HepG2 (cell line): ENCODE results near the gene HLA-DOA. TPM values are rescaled to one million over a fixed set of nuclear protein-coding genes. Genes with fewer than 3 reads are reported as not detected.

Experiments used
- AFF4 ChIP-seq: sonication (generic); formaldehyde crosslinking; IDR thresholded peaks from 2 replicates; pipeline ENCODE4 v1.4.0; 2020; ENCODE audit warnings: missing genetic modification reagents
- ARHGAP35 ChIP-seq: sonication (generic); formaldehyde crosslinking; IDR thresholded peaks from 2 replicates; pipeline ENCODE4 v1.9.0; 2022; ENCODE audit warnings: mild to moderate bottlenecking, inconsistent platforms, moderate library complexity, missing genetic modification reagents, borderline replicate concordance
- BHLHE40 ChIP-seq: IDR thresholded peaks from 2 replicates; pipeline ENCODE4 v1.6.1; 2011; ENCODE audit warnings: low read length, improper control_type of control experiment
- CCAR2 ChIP-seq: fragments of 200-400 bp; formaldehyde crosslinking; optimal IDR thresholded peaks from 2 replicates; pipeline ENCODE3; 2018; ENCODE audit warnings: low read depth, mild to moderate bottlenecking, low read length, moderate library complexity
- GLI4 ChIP-seq: sonication (generic); formaldehyde crosslinking; IDR thresholded peaks from 2 replicates; pipeline ENCODE4 v1.5.1; 2020; ENCODE audit warnings: missing genetic modification reagents, mild to moderate bottlenecking, moderate library complexity, borderline replicate concordance
- HDAC1 ChIP-seq: sonication (generic); formaldehyde crosslinking; IDR thresholded peaks from 2 replicates; pipeline ENCODE4 v1.5.1; 2020; ENCODE audit warnings: mild to moderate bottlenecking, missing genetic modification reagents
- HNRNPK ChIP-seq: fragments of 200-400 bp; formaldehyde crosslinking; IDR thresholded peaks from 2 replicates; pipeline ENCODE4 v1.6.1; 2018; ENCODE audit warnings: low read length, low read depth, moderate library complexity, mild to moderate bottlenecking; ENCODE audit not compliant: poor library complexity, severe bottlenecking
- KDM5B ChIP-seq: sonication (generic); formaldehyde crosslinking; IDR thresholded peaks from 2 replicates; pipeline ENCODE4 v1.4.0; 2020; ENCODE audit warnings: missing genetic modification reagents, mild to moderate bottlenecking, borderline replicate concordance
- MATR3 ChIP-seq: sonication (generic); formaldehyde crosslinking; IDR thresholded peaks from 2 replicates; pipeline ENCODE4 v1.4.0; 2020; ENCODE audit warnings: missing genetic modification reagents
- RAD51 ChIP-seq: fragments of 450-650 bp; IDR thresholded peaks from 2 replicates; pipeline ENCODE4 v1.6.1; 2016; ENCODE audit warnings: borderline replicate concordance
- SNAPC2 ChIP-seq: sonication (generic); formaldehyde crosslinking; IDR thresholded peaks from 2 replicates; pipeline ENCODE4 v1.8.1; 2022; ENCODE audit warnings: mild to moderate bottlenecking, missing genetic modification reagents
- SP2 ChIP-seq: sonication (generic); formaldehyde crosslinking; IDR thresholded peaks from 2 replicates; pipeline ENCODE4 v1.5.1; 2020; ENCODE audit warnings: mild to moderate bottlenecking, missing genetic modification reagents
- SRF ChIP-seq: IDR thresholded peaks from 2 replicates; pipeline ENCODE4 v1.6.1; 2011; ENCODE audit warnings: mild to moderate bottlenecking, low read depth, low read length, moderate library complexity
- SRSF4 ChIP-seq: fragments of 200-400 bp; formaldehyde crosslinking; IDR thresholded peaks from one replicate; pipeline ENCODE4 v1.6.1; 2018; ENCODE audit warnings: mild to moderate bottlenecking, low read depth, low read length, moderate library complexity; ENCODE audit not compliant: poor library complexity, severe bottlenecking
- SRY ChIP-seq: sonication (generic); formaldehyde crosslinking; IDR thresholded peaks from 2 replicates; pipeline ENCODE4 v1.8.0; 2022; ENCODE audit warnings: mild to moderate bottlenecking, missing genetic modification reagents
- TAF1 ChIP-seq: sonication (generic); formaldehyde crosslinking; IDR thresholded peaks from 2 replicates; pipeline ENCODE4 v1.4.0; 2020; ENCODE audit warnings: missing genetic modification reagents
- ZC3H13 ChIP-seq: sonication (generic); formaldehyde crosslinking; IDR thresholded peaks from 2 replicates; pipeline ENCODE4 v1.8.1; 2023; ENCODE audit warnings: mild to moderate bottlenecking, missing genetic modification reagents, moderate library complexity
- ZFP41 ChIP-seq: sonication (generic); formaldehyde crosslinking; IDR thresholded peaks from 2 replicates; pipeline ENCODE4 v1.4.0; 2020; ENCODE audit warnings: mild to moderate bottlenecking, missing genetic modification reagents, borderline replicate concordance
- ZNF354B ChIP-seq: sonication (generic); formaldehyde crosslinking; IDR thresholded peaks from 2 replicates; pipeline ENCODE4 v1.8.0; 2022; ENCODE audit warnings: mild to moderate bottlenecking, missing genetic modification reagents
- ZNF383 ChIP-seq: sonication (generic); formaldehyde crosslinking; IDR thresholded peaks from 2 replicates; pipeline ENCODE4 v1.4.0; 2020; ENCODE audit warnings: missing genetic modification reagents, mild to moderate bottlenecking, borderline replicate concordance
- ZNF430 ChIP-seq: sonication (generic); formaldehyde crosslinking; IDR thresholded peaks from 2 replicates; pipeline ENCODE4 v1.9.0; 2021; ENCODE audit warnings: mild to moderate bottlenecking, missing genetic modification reagents
- ZNF446 ChIP-seq: sonication (generic); formaldehyde crosslinking; IDR thresholded peaks from 2 replicates; pipeline ENCODE4 v1.5.0; 2020; ENCODE audit warnings: mild to moderate bottlenecking, missing genetic modification reagents
- ZNF451 ChIP-seq: sonication (generic); formaldehyde crosslinking; IDR thresholded peaks from 2 replicates; pipeline ENCODE4 v1.5.0; 2020; ENCODE audit warnings: mild to moderate bottlenecking, missing genetic modification reagents
- ZNF619 ChIP-seq: sonication (generic); formaldehyde crosslinking; IDR thresholded peaks from 2 replicates; pipeline ENCODE4 v1.4.0; 2020; ENCODE audit warnings: mild to moderate bottlenecking, missing genetic modification reagents
- ZSCAN21 ChIP-seq: sonication (generic); formaldehyde crosslinking; IDR thresholded peaks from 2 replicates; pipeline ENCODE4 v1.8.0; 2022; ENCODE audit warnings: mild to moderate bottlenecking, missing genetic modification reagents, moderate library complexity, borderline replicate concordance
- polyA plus RNA-seq, 8 experiments: library from polyadenylated mRNA; depleted of rRNA in 3 of 8; stranded (reverse) in 7 of 8; unstranded in 1 of 8; fragments of >200 nt; fragmentation: Illumina TruSeq in 4 of 8; extraction: Trizol in 4 of 8; gene quantifications; 2 replicates each; pipeline versions ENCODE4 v1.2.1 to v1.2.3, GENCODE V29; 2011 to 2016; ENCODE audit warnings: low read depth in 4 of 8, missing spikeins in 1 of 8, mixed read lengths in 1 of 8; ENCODE audit not compliant: insufficient read depth in 1 of 8
- total RNA-seq, 5 experiments: library from RNA; depleted of rRNA; stranded (reverse); fragments of >200 nt; fragmentation: Illumina TruSeq; extraction: Trizol; gene quantifications; 2 replicates each; pipeline ENCODE4 v1.2.3, GENCODE V29; 2016; ENCODE audit warnings: low read depth in 1 of 5
- TF ChIP-seq, protein P1 (sequence below): IDR thresholded peaks from 2 replicates; pipeline ENCODE4 v1.6.1; 2012; ENCODE audit warnings: low read depth, low read length, improper control_type of control experiment

Gene HLA-DOA
- total and polyA plus RNA-seq, 2 of the 13 experiments (the other 11 are each of a cell fraction or from before 2014, with no cell fraction given) = 0.03 to 0.09 TPM

GRCh38 chr6:32970413-32971241, 38.8 kb downstream of the HLA-DOA start (continued):
- TF ChIP-seq AFF4 (CRISPR knock-in tag) = no peak; the same call in 1 of the 2 replicates
- TF ChIP-seq SP2 (CRISPR knock-in tag) = no peak; the same call in 1 of the 2 replicates
- no peak for TF ChIP-seq SRSF4
- TF ChIP-seq CCAR2 = no peak
- no peak for TF ChIP-seq ZNF451 (CRISPR knock-in tag)
- TF ChIP-seq ZNF446 (CRISPR knock-in tag) = peak; percentile 59; the same call in 1 of the 2 replicates
- no peak for TF ChIP-seq ARHGAP35 (CRISPR knock-in tag)
- TF ChIP-seq TAF1 (CRISPR knock-in tag) = peak; percentile 30; the same call in 1 of the 2 replicates
- TF ChIP-seq BHLHE40 = no peak
- TF ChIP-seq SRF = no peak
- no peak; the same call in 1 of the 2 replicates for TF ChIP-seq SNAPC2
- no peak for TF ChIP-seq ZSCAN21 (CRISPR knock-in tag)
- peak; percentile 96 for TF ChIP-seq HNRNPK
- no peak for TF ChIP-seq ZNF354B (CRISPR knock-in tag)
- TF ChIP-seq ZNF383 (CRISPR knock-in tag) = no peak
- no peak for TF ChIP-seq ZNF619 (CRISPR knock-in tag)
- TF ChIP-seq HDAC1 (CRISPR knock-in tag) = no peak; the same call in 1 of the 2 replicates
- no peak for TF ChIP-seq ZC3H13
- TF ChIP-seq ZFP41 (CRISPR knock-in tag) = no peak
- no peak for TF ChIP-seq GLI4 (CRISPR knock-in tag)
- TF ChIP-seq, protein P1, sequence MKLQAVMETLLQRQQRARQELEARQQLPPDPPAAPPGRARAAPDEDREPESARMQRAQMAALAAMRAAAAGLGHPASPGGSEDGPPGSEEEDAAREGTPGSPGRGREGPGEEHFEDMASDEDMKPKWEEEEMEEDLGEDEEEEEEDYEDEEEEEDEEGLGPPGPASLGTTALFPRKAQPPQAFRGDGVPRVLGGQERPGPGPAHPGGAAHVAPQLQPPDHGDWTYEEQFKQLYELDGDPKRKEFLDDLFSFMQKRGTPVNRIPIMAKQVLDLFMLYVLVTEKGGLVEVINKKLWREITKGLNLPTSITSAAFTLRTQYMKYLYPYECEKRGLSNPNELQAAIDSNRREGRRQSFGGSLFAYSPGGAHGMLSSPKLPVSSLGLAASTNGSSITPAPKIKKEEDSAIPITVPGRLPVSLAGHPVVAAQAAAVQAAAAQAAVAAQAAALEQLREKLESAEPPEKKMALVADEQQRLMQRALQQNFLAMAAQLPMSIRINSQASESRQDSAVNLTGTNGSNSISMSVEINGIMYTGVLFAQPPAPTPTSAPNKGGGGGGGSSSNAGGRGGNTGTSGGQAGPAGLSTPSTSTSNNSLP = no peak
- TF ChIP-seq ZNF430 (CRISPR knock-in tag) = no peak
- TF ChIP-seq KDM5B (CRISPR knock-in tag) = 0 out of 2 replicates have a peak, but pooled peaks have one; percentile 23
- no peak for TF ChIP-seq SRY (CRISPR knock-in tag)
- no peak for TF ChIP-seq RAD51
- no peak for TF ChIP-seq MATR3
